GM21717 (cell line): ENCODE measurements around the gene ANKRD44.
"Not testable (repeated sequence)": the region's sequence is repeated elsewhere in the genome, so short reads cannot be mapped to it uniquely, and the experiment has no call there.

Experiments
- ATAC-seq: cut with Tn5 transposase; IDR thresholded peaks from one replicate; pipeline ENCODE4 v1.9.1; 2021; ENCODE audit warnings: mild to moderate bottlenecking, moderate library complexity; ENCODE audit not compliant: unreplicated experiment

The ANKRD44 gene

GRCh38 chr2:197054437-197054836, 256.1 kb downstream of the ANKRD44 start:
- no peak for ATAC-seq

GRCh38 chr2:197052356-197052755, 258.2 kb downstream of the ANKRD44 start:
- ATAC-seq, result no peak

- ATAC-seq, result no peak
Measured at GRCh38 chr2:197045115-197045514, 265.5 kb downstream of the ANKRD44 start.

- no peak for ATAC-seq
Measured at GRCh38 chr2:197042739-197043196, 267.8 kb downstream of the ANKRD44 start.

- ATAC-seq, result no peak
Measured at GRCh38 chr2:197037863-197038398, 272.6 kb downstream of the ANKRD44 start.

GRCh38 chr2:197035002-197035401, 275.6 kb downstream of the ANKRD44 start:
- ATAC-seq, result no peak

- ATAC-seq, result no peak
Measured at GRCh38 chr2:197034292-197034691, 276.3 kb downstream of the ANKRD44 start.

- ATAC-seq, result no peak
Measured at GRCh38 chr2:197033222-197033621, 277.4 kb downstream of the ANKRD44 start.

GRCh38 chr2:197031803-197032202, 278.8 kb downstream of the ANKRD44 start:
- no peak for ATAC-seq

- ATAC-seq, result no peak
Measured at GRCh38 chr2:197030090-197030489, 280.5 kb downstream of the ANKRD44 start.

GRCh38 chr2:197028633-197029032, 281.9 kb downstream of the ANKRD44 start:
- ATAC-seq, result no peak

- ATAC-seq, result no peak
Measured at GRCh38 chr2:197028230-197028629, 282.4 kb downstream of the ANKRD44 start.

- no peak for ATAC-seq
Measured at GRCh38 chr2:197024206-197024605, 286.4 kb downstream of the ANKRD44 start.

GRCh38 chr2:197020921-197021320, 289.7 kb downstream of the ANKRD44 start:
- ATAC-seq, result not testable (repeated sequence)

GRCh38 chr2:197013098-197013497, 297.5 kb downstream of the ANKRD44 start:
- ATAC-seq, result no peak

GRCh38 chr2:197011801-197012641, 298.6 kb downstream of the ANKRD44 start:
- peak; percentile 58 for ATAC-seq

- no peak for ATAC-seq
Measured at GRCh38 chr2:197011021-197011417, 299.6 kb downstream of the ANKRD44 start.

- ATAC-seq, result no peak
Measured at GRCh38 chr2:197010200-197011020, 300.2 kb downstream of the ANKRD44 start.

- ATAC-seq, result not testable (repeated sequence)
Measured at GRCh38 chr2:197008741-197009341, 301.7 kb downstream of the ANKRD44 start.

GRCh38 chr2:197007716-197008628, 302.6 kb downstream of the ANKRD44 start:
- ATAC-seq, result no peak
